GM18505 (cell line): Measurements from ENCODE around the gene RNF224.

Experiments
- ATAC-seq: cut with Tn5 transposase; IDR thresholded peaks from one replicate; pipeline ENCODE4 v1.9.1; 2021; ENCODE audit not compliant: unreplicated experiment
- POLR2A ChIP-seq: IDR thresholded peaks from 4 replicates; pipeline ENCODE4 v1.6.1; 2011; ENCODE audit warnings: borderline replicate concordance; ENCODE audit not compliant: insufficient read depth, insufficient read length; ENCODE audit errors: extremely low read depth

The RNF224 gene

GRCh38 chr9:137245450-137246421, 18.4 kb downstream of the RNF224 start:
- no peak for ATAC-seq
- no peak for TF ChIP-seq POLR2A

GRCh38 chr9:137247135-137247915, 20.0 kb downstream of the RNF224 start:
- no peak for TF ChIP-seq POLR2A
- no peak for ATAC-seq

GRCh38 chr9:137247916-137248175, 20.5 kb downstream of the RNF224 start:
- TF ChIP-seq POLR2A = no peak
- no peak for ATAC-seq

- ATAC-seq = no peak
- TF ChIP-seq POLR2A = no peak
Measured at GRCh38 chr9:137250329-137251193, 23.3 kb downstream of the RNF224 start.

GRCh38 chr9:137251194-137251461, 23.8 kb downstream of the RNF224 start, which contains the start of gene STPG3:
Gene STPG3 (plus strand): TSS chr9:137251286. CDS start chr9:137251287, 1 bp downstream.
- no peak for TF ChIP-seq POLR2A
- ATAC-seq = no peak

- ATAC-seq = no peak
- no peak for TF ChIP-seq POLR2A
Measured at GRCh38 chr9:137251490-137252268, 24.4 kb downstream of the RNF224 start.

GRCh38 chr9:137252555-137253506, 25.5 kb downstream of the RNF224 start:
- ATAC-seq = no peak
- no peak for TF ChIP-seq POLR2A

GRCh38 chr9:137253717-137254623, 26.7 kb downstream of the RNF224 start:
- no peak for ATAC-seq
- TF ChIP-seq POLR2A = no peak

GRCh38 chr9:137254624-137255447, 27.5 kb downstream of the RNF224 start, which contains the start of gene NELFB:
Gene NELFB (plus strand): TSS chr9:137255327.
- peak; percentile 63 for TF ChIP-seq POLR2A
- ATAC-seq = peak; percentile 77
